HepG2 (cell line): ENCODE data around the gene SNAP23. TPM values are rescaled to one million over a fixed set of nuclear protein-coding genes. Genes with fewer than 3 reads are reported as not detected.
A peak's percentile ranks its signal among the peaks of the same experiment; 100 is the strongest.

Source experiments
- AGO1 ChIP-seq: fragments of 200-400 bp; formaldehyde crosslinking; IDR thresholded peaks from 2 replicates; pipeline ENCODE4 v1.6.1; 2017; ENCODE audit warnings: mild to moderate bottlenecking, low read depth, low read length, moderate library complexity; ENCODE audit not compliant: poor library complexity, severe bottlenecking
- BATF2 ChIP-seq: sonication (generic); formaldehyde crosslinking; IDR thresholded peaks from 2 replicates; pipeline ENCODE4 v1.8.0; 2022; ENCODE audit warnings: mild to moderate bottlenecking, missing genetic modification reagents, moderate library complexity
- BRCA1 ChIP-seq: sonication (generic); formaldehyde crosslinking; IDR thresholded peaks from 2 replicates; pipeline ENCODE4 v1.4.0; 2020; ENCODE audit warnings: missing genetic modification reagents
- CBX2 ChIP-seq, 2 experiments: fragments of 200-600 bp in 1 of 2; sonication (generic); formaldehyde crosslinking in 1 of 2; IDR thresholded peaks; 2 replicates each; pipeline versions ENCODE4 v1.7.0 to v1.8.1; 2018 to 2022; ENCODE audit warnings: low read depth in 2 of 2, low read length in 1 of 2, mild to moderate bottlenecking in 1 of 2, missing genetic modification reagents in 1 of 2
- CREM ChIP-seq, 2 experiments: sonication (generic) in 1 of 2; formaldehyde crosslinking in 1 of 2; IDR thresholded peaks; 2 replicates each; pipeline versions ENCODE4 v1.4.0 to v1.6.1; 2016 to 2020; ENCODE audit warnings: antibody characterized with exemption in 1 of 2, mild to moderate bottlenecking in 1 of 2, missing genetic modification reagents in 1 of 2
- FOXC1 ChIP-seq: sonication (generic); formaldehyde crosslinking; IDR thresholded peaks from 2 replicates; pipeline ENCODE4 v1.8.0; 2022; ENCODE audit warnings: mild to moderate bottlenecking, missing genetic modification reagents, borderline replicate concordance
- JARID2 ChIP-seq: sonication (generic); formaldehyde crosslinking; IDR thresholded peaks from 2 replicates; pipeline ENCODE4 v1.8.1; 2023; ENCODE audit warnings: missing genetic modification reagents, inconsistent platforms; ENCODE audit not compliant: insufficient replicate concordance
- MAZ ChIP-seq, 2 experiments: sonication (generic) in 1 of 2; formaldehyde crosslinking in 1 of 2; IDR thresholded peaks; 2 replicates each; pipeline versions ENCODE4 v1.5.0 to v1.6.1; 2012 to 2020; ENCODE audit warnings: low read depth in 2 of 2, mild to moderate bottlenecking in 2 of 2, borderline replicate concordance in 1 of 2, improper control_type of control experiment in 1 of 2, low read length in 1 of 2, missing genetic modification reagents in 1 of 2, moderate library complexity in 1 of 2
- MEIS2 ChIP-seq: sonication (generic); formaldehyde crosslinking; IDR thresholded peaks from 2 replicates; pipeline ENCODE4 v1.9.0; 2021; ENCODE audit warnings: mild to moderate bottlenecking, missing genetic modification reagents
- RFX1 ChIP-seq: fragments of 450-650 bp; IDR thresholded peaks from 2 replicates; pipeline ENCODE4 v1.6.1; 2017
- RXRB ChIP-seq: IDR thresholded peaks from 2 replicates; pipeline ENCODE4 v1.6.1; 2016; ENCODE audit warnings: borderline replicate concordance, missing genetic modification reagents, missing compliant biosample characterization
- SALL1 ChIP-seq: sonication (generic); formaldehyde crosslinking; IDR thresholded peaks from 2 replicates; pipeline ENCODE4 v1.8.0; 2022; ENCODE audit warnings: mild to moderate bottlenecking, missing genetic modification reagents
- ZFP1 ChIP-seq: IDR thresholded peaks from 2 replicates; pipeline ENCODE4 v1.6.1; 2016
- ZFP36L2 ChIP-seq: sonication (generic); formaldehyde crosslinking; IDR thresholded peaks from 2 replicates; pipeline ENCODE4 v1.4.0; 2020; ENCODE audit warnings: missing genetic modification reagents
- ZFP41 ChIP-seq: sonication (generic); formaldehyde crosslinking; IDR thresholded peaks from 2 replicates; pipeline ENCODE4 v1.4.0; 2020; ENCODE audit warnings: mild to moderate bottlenecking, missing genetic modification reagents, borderline replicate concordance
- ZKSCAN1 ChIP-seq: fragments of 150-350 bp; IDR thresholded peaks from 2 replicates; pipeline ENCODE4 v1.6.1; 2014; ENCODE audit warnings: low read length
- ZNF34 ChIP-seq: sonication (generic); formaldehyde crosslinking; IDR thresholded peaks from 2 replicates; pipeline ENCODE4 v1.4.0; 2020; ENCODE audit warnings: mild to moderate bottlenecking, missing genetic modification reagents, borderline replicate concordance
- ZNF552 ChIP-seq: sonication (generic); formaldehyde crosslinking; IDR thresholded peaks from 2 replicates; pipeline ENCODE4 v1.9.0; 2022; ENCODE audit warnings: missing genetic modification reagents, mild to moderate bottlenecking, borderline replicate concordance
- ZNF749 ChIP-seq: sonication (generic); formaldehyde crosslinking; IDR thresholded peaks from 2 replicates; pipeline ENCODE4 v1.8.0; 2022; ENCODE audit warnings: mild to moderate bottlenecking, missing genetic modification reagents, moderate library complexity, borderline replicate concordance
- polyA plus RNA-seq, 8 experiments: library from polyadenylated mRNA; depleted of rRNA in 3 of 8; stranded (reverse) in 7 of 8; unstranded in 1 of 8; fragments of >200 nt; fragmentation: Illumina TruSeq in 4 of 8; extraction: Trizol in 4 of 8; gene quantifications; 2 replicates each; pipeline versions ENCODE4 v1.2.1 to v1.2.3, GENCODE V29; 2011 to 2016; ENCODE audit warnings: low read depth in 4 of 8, missing spikeins in 1 of 8, mixed read lengths in 1 of 8; ENCODE audit not compliant: insufficient read depth in 1 of 8
- total RNA-seq, 5 experiments: library from RNA; depleted of rRNA; stranded (reverse); fragments of >200 nt; fragmentation: Illumina TruSeq; extraction: Trizol; gene quantifications; 2 replicates each; pipeline ENCODE4 v1.2.3, GENCODE V29; 2016; ENCODE audit warnings: low read depth in 1 of 5
- TF ChIP-seq, protein P1 (sequence below): sonication (generic); formaldehyde crosslinking; IDR thresholded peaks from 2 replicates; pipeline ENCODE4 v1.4.0; 2020; ENCODE audit warnings: low read depth, mild to moderate bottlenecking, missing genetic modification reagents
- TF ChIP-seq, protein P2 (sequence below): sonication (generic); formaldehyde crosslinking; IDR thresholded peaks from 2 replicates; pipeline ENCODE4 v1.5.0; 2020; ENCODE audit warnings: mild to moderate bottlenecking, missing genetic modification reagents
- TF ChIP-seq, protein P3 (sequence below): sonication (generic); formaldehyde crosslinking; IDR thresholded peaks from 2 replicates; pipeline ENCODE4 v1.8.0; 2023; ENCODE audit warnings: mild to moderate bottlenecking, missing genetic modification reagents

Gene SNAP23
- total and polyA plus RNA-seq, 2 of the 13 experiments (the other 11 are each of a cell fraction or from before 2014, with no cell fraction given): 37.0 to 101 TPM

GRCh38 chr15:42548249-42549031 lies 53.0 kb downstream of the SNAP23 start, which contains the start of the genes HAUS2 and LRRC57 (continued):
- TF ChIP-seq, protein P1, sequence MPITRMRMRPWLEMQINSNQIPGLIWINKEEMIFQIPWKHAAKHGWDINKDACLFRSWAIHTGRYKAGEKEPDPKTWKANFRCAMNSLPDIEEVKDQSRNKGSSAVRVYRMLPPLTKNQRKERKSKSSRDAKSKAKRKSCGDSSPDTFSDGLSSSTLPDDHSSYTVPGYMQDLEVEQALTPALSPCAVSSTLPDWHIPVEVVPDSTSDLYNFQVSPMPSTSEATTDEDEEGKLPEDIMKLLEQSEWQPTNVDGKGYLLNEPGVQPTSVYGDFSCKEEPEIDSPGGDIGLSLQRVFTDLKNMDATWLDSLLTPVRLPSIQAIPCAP (CRISPR knock-in tag): no peak
- TF ChIP-seq CBX2 (IDR thresholded peaks at IDR 0.05; ENCODE audit: low read depth, low read length) (no peak), CBX2 (CRISPR knock-in tag; IDR thresholded peaks at IDR 0.05; ENCODE audit: low read depth) (no peak), BATF2 (0 out of 2 replicates have a peak, but pooled peaks have one; percentile 9), ZNF749 (CRISPR knock-in tag) (peak; percentile 73; the same call in 1 of the 2 replicates), CREM (IDR thresholded peaks at IDR 0.05) (peak; percentile 97), CREM (CRISPR knock-in tag; IDR thresholded peaks at IDR 0.05) (peak; percentile 84), MAZ (IDR thresholded peaks at IDR 0.05; ENCODE audit: borderline replicate concordance, low read depth, low read length) (peak; percentile 55; the same call in 1 of the 2 replicates), MAZ (CRISPR knock-in tag; IDR thresholded peaks at IDR 0.05; ENCODE audit: low read depth) (peak; percentile 92), ZNF552 (CRISPR knock-in tag) (0 out of 2 replicates have a peak, but pooled peaks have one; percentile 63), ZFP1 (CRISPR knock-in tag) (no peak; the same call in 1 of the 2 replicates), ZFP36L2 (no peak), BRCA1 (peak; percentile 27; the same call in 1 of the 2 replicates), RXRB (CRISPR knock-in tag) (peak; percentile 49; the same call in 1 of the 2 replicates), JARID2 (CRISPR knock-in tag) (no peak), FOXC1 (CRISPR knock-in tag) (peak; percentile 26; the same call in 1 of the 2 replicates), ZFP41 (CRISPR knock-in tag) (no peak; the same call in 1 of the 2 replicates), ZNF34 (CRISPR knock-in tag) (no peak), AGO1 (peak; percentile 78), RFX1 (no peak), MEIS2 (no peak), SALL1 (CRISPR knock-in tag) (peak; percentile 68), ZKSCAN1 (no peak)
- TF ChIP-seq, protein P2, sequence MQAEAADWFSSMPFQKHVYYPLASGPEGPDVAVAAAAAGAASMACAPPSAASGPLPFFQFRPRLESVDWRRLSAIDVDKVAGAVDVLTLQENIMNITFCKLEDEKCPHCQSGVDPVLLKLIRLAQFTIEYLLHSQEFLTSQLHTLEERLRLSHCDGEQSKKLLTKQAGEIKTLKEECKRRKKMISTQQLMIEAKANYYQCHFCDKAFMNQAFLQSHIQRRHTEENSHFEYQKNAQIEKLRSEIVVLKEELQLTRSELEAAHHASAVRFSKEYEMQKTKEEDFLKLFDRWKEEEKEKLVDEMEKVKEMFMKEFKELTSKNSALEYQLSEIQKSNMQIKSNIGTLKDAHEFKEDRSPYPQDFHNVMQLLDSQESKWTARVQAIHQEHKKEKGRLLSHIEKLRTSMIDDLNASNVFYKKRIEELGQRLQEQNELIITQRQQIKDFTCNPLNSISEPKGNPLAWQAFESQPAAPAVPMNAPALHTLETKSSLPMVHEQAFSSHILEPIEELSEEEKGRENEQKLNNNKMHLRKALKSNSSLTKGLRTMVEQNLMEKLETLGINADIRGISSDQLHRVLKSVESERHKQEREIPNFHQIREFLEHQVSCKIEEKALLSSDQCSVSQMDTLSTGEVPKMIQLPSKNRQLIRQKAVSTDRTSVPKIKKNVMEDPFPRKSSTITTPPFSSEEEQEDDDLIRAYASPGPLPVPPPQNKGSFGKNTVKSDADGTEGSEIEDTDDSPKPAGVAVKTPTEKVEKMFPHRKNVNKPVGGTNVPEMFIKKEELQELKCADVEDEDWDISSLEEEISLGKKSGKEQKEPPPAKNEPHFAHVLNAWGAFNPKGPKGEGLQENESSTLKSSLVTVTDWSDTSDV: no peak
- TF ChIP-seq, protein P3, sequence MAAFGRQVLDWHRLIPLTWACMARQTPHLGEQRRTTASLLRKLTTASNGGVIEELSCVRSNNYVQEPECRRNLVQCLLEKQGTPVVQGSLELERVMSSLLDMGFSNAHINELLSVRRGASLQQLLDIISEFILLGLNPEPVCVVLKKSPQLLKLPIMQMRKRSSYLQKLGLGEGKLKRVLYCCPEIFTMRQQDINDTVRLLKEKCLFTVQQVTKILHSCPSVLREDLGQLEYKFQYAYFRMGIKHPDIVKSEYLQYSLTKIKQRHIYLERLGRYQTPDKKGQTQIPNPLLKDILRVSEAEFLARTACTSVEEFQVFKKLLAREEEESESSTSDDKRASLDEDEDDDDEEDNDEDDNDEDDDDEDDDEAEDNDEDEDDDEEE (CRISPR knock-in tag): no peak
